Measurements from ENCODE around the gene KIF1A. TPM values are rescaled to one million over a fixed set of nuclear protein-coding genes. Genes with fewer than 3 reads are reported as not detected.

Gene KIF1A
- polyA plus RNA-seq, 1 donor from 2014 or later, result not detected

DNA sequence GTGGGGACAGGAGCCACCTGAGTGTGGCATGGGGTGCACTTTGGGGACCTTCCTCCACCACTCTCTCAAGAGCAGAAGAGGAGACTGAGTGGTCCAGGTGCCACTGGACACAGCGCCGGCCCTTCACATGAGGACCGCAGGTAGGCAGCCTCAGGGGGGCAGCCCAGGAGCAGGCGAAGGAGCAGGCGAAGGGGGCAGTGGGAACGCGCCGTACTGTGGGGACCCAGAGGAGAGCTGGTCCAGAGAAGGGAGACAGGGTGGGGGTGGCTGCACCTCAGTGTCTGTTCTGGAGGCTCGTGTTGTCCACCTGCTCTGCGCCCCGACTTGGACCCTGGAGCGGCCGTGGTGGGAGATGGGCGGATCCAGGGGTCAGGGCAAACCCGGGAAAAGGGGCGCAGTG is 73.3 kb downstream of the KIF1A start:
- no peaks in the 10 kb centered on the region for H3K4me1 Mint-ChIP-seq
- no peaks in the 10 kb centered on the region for H3K9me3 Mint-ChIP-seq
- H3K27me3 Mint-ChIP-seq, result peaks cover 1% of the 10 kb centered on the region
- H3K36me3 Mint-ChIP-seq, result peaks cover 2% of the 10 kb centered on the region
- no peak overlapping the region for H3K27ac Mint-ChIP-seq
- H3K4me3 Mint-ChIP-seq, result no peak overlapping the region

DNA sequence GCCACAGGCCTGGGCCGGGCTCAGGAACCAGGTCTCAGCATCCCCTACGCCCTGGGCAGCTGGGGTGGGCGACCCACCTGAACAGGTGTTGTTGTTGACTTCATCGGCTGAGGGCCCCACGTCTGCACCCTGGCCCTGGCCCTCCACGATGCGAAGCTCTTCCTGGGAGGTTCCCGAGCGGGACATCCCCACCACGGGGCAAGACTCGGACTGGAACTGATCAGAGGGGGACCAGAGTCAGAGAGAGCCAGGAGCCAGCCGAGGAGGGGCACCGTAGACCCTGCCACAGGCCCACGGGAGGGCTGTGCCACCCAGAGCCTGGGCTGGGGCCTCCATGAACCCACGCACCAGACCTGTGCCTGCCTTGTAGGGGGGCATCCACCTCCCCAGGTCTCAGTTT is 74.1 kb downstream of the KIF1A start:
- no peaks in the 10 kb centered on the region for H3K4me1 Mint-ChIP-seq
- H3K36me3 Mint-ChIP-seq, result peaks cover 2% of the 10 kb centered on the region
- no peak overlapping the region for H3K27ac Mint-ChIP-seq
- H3K9me3 Mint-ChIP-seq, result no peaks in the 10 kb centered on the region
- H3K27me3 Mint-ChIP-seq, result peaks cover 2% of the 10 kb centered on the region
- no peak overlapping the region for H3K4me3 Mint-ChIP-seq

DNA sequence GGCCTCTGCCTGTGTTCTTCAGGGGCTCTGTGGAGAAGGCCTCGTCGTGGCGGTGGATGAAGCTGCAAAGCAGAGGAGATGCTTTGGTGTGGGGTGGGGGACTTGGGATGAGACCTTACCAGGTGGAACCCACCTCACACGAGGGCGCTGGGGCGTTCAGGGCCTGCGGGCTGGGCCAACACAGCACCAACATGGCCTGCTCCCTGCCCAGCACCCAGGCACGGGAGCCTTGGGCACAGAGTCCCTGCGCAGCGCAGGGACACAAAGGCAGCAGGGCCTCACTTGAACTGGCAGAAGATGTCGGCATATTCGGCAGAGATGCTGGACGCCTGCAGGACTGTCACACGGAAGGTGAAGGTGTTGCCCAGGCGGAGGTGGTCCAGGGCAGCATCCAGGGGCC is 74.6 kb downstream of the KIF1A start:
- Mint-ChIP-seq H3K27me3 (peaks cover 2% of the 10 kb centered on the region), H3K4me3 (peak overlapping the region in 1 of 4 donors; percentile 54), H3K36me3 (peaks cover 2% of the 10 kb centered on the region), H3K4me1 (no peaks in the 10 kb centered on the region), H3K9me3 (no peaks in the 10 kb centered on the region), H3K27ac (no peak overlapping the region)

DNA sequence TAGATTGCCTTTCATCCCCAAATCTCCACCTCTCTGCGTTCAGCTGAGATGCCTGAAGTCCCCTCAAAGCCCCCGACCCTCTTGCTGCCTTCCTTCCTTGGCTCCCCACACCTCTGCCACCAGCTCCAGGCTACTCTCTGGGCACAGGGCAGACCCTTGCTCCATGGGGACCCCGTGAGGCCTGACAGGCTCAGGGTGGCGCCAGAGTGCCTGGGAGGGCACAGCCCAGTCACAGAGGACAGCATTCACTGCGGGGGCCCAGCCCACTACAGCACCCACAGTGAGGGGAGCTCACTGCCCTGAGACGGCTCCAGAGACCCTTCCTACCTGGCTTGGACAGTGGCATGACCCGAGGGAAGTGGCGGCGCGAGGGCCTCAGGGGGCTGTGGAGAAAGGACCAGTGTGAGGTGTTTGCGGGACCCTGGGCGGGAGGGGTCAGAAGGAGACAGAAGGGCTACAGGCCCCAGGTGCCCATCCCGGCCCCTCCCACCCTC is 77.4 kb downstream of the KIF1A start:
- H3K27me3 Mint-ChIP-seq, result peaks cover 2% of the 10 kb centered on the region
- H3K27ac Mint-ChIP-seq, result no peak overlapping the region
- H3K9me3 Mint-ChIP-seq, result no peaks in the 10 kb centered on the region
- H3K36me3 Mint-ChIP-seq, result peaks cover 2% of the 10 kb centered on the region
- H3K4me1 Mint-ChIP-seq, result no peaks in the 10 kb centered on the region
- H3K4me3 Mint-ChIP-seq, result no peak overlapping the region

DNA sequence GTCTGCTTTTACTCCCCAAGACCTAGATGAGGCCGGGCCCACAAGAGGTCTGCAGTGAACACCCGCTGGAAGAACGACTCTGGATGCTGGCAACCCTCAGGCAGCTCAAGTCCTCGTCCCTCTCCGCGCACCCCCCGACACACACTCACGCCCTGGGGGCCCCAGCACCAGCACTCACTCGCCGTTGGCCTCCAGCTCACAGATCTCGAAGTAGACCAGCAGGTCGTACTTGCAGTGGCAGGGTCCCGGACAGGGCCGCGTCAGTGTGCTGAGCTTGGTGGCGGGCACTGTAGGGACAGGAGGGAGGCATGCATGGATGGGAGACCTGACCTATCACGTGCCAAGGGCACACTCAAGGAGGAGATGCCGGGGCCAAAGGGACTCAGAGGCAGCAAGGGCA is 78.9 kb downstream of the KIF1A start:
- Mint-ChIP-seq H3K27ac (peak overlapping the region in 1 of 3 donors; percentile 62), H3K9me3 (no peaks in the 10 kb centered on the region), H3K36me3 (peaks cover 2% of the 10 kb centered on the region), H3K4me3 (no peak overlapping the region), H3K4me1 (peaks cover 0 to 1% (median 0%) of the 10 kb centered on the region in 3 donors), H3K27me3 (peaks cover 4% of the 10 kb centered on the region)

DNA sequence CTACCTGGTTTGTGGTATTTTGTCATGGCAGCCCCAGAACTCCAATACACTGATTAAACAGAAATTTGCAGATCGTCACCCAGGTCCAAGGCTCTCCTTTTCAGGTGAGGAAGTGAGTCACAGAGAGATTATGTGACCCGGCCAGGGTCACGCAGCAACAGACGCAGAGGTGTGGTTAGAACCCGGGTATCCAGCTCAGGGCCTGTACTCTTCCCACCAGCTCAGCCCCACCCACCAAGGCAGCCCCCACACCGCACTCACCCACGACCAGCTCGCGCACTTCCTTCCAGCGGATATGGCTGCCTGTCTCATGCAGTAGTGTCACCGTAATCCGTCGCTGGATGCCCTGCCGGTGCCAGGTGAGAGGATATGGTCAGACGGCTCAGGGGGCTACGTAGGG is 80.2 kb downstream of the KIF1A start:
- no peaks in the 10 kb centered on the region for H3K36me3 Mint-ChIP-seq
- H3K9me3 Mint-ChIP-seq, result no peaks in the 10 kb centered on the region
- H3K27me3 Mint-ChIP-seq, result peaks cover 4% of the 10 kb centered on the region
- H3K27ac Mint-ChIP-seq, result no peak overlapping the region
- H3K4me1 Mint-ChIP-seq, result peaks cover 0 to 1% (median 0%) of the 10 kb centered on the region in 3 donors
- H3K4me3 Mint-ChIP-seq, result no peak overlapping the region

DNA sequence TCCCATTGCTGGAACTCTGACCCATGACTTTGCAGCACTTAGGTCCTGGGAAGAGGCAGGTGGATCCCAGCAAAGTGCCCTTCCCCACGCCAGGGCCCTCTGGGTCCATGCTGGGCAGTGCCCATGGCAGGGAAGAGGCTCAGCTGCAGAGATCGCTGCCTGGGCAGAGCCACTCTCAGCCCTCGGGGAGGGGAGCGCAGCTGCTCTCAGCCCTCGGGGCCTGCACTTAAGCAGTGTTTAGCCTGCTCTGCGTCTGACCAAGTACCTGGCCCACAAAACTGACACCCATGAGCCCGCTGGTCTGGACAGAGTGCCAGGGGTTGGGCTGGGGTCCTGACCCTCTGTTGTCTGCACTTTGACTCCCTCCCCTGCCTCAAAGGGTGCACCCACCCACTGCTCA is 82.1 kb downstream of the KIF1A start:
- H3K4me1 Mint-ChIP-seq, result peaks cover 0 to 1% (median 0%) of the 10 kb centered on the region in 3 donors
- H3K27ac Mint-ChIP-seq, result no peak overlapping the region
- no peaks in the 10 kb centered on the region for H3K36me3 Mint-ChIP-seq
- H3K4me3 Mint-ChIP-seq, result no peak overlapping the region
- no peaks in the 10 kb centered on the region for H3K9me3 Mint-ChIP-seq
- peaks cover 4% of the 10 kb centered on the region for H3K27me3 Mint-ChIP-seq

DNA sequence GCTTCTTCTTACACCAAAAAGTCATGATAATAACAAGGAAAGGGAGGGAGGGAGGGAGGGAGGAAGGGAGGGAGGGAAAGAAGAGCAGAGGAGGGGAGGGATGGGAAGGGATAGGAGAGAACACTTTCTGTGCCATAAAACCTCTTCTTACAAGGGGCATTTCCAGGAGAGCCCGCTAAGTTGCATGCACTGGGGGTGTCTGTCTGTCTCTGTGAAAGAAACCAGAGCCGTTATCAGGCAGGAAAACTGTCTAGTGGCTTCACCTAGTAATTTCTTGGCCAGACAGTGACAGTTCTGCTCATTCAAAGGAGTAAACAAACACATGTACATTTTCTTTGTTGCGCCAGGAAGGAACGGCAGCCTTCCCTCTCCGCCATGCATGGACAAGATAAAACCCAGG is 82.5 kb downstream of the KIF1A start:
- no peaks in the 10 kb centered on the region for H3K36me3 Mint-ChIP-seq
- no peak overlapping the region for H3K4me3 Mint-ChIP-seq
- H3K27ac Mint-ChIP-seq, result no peak overlapping the region
- H3K27me3 Mint-ChIP-seq, result peaks cover 4% of the 10 kb centered on the region
- no peaks in the 10 kb centered on the region for H3K9me3 Mint-ChIP-seq
- H3K4me1 Mint-ChIP-seq, result peaks cover 0 to 1% (median 0%) of the 10 kb centered on the region in 3 donors

DNA sequence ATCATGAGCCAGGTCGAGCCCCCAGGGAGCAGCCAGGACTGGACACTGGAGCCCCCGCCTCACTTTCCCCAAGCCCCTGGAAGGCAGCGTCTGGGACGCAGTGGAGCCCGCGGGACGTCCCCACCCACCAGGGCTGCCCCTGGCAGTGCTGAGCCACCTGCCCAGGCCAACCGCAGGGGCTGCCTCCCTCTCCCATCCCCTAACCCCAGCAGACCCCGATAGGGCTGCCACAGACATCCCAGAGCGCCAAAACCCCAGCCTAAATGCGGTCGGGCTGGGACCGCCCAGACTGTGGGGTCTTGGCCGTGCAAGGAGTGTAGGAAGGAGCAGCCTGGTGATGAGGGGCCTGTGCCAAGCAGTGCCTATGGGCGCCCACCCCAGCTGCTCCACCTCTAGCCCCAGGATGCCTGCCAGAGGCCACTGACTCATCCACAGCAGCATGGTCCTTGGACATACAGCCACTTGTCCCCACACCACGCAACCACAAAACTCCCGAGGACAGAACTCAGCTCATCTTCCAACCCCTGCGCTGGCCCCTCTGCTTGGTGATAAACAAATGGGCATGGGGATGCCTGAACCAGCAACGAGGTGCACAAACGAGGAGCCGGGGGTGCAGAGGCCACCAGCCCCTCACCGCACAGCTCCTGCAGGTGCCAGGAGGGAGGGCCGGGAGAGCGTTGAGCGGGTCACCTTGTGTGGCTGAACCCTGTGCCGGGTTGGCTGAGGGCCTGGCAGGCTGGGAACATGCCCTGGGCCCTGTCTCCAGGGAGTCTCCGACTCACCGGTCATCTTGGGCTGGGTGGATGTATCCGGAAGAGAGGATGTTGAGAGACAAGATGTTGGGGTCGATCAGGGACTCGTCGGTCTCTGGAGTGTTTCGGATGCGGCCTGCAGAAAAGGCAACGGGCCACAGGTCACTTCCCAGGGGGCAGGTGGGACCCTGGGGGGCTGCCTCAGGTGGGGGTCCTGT is 83.5 kb downstream of the KIF1A start:
- Mint-ChIP-seq H3K4me3 (no peak overlapping the region), H3K27me3 (peaks cover 2% of the 10 kb centered on the region), H3K36me3 (no peaks in the 10 kb centered on the region), H3K4me1 (peaks cover 0 to 1% (median 0%) of the 10 kb centered on the region in 3 donors), H3K27ac (no peak overlapping the region), H3K9me3 (no peaks in the 10 kb centered on the region)

DNA sequence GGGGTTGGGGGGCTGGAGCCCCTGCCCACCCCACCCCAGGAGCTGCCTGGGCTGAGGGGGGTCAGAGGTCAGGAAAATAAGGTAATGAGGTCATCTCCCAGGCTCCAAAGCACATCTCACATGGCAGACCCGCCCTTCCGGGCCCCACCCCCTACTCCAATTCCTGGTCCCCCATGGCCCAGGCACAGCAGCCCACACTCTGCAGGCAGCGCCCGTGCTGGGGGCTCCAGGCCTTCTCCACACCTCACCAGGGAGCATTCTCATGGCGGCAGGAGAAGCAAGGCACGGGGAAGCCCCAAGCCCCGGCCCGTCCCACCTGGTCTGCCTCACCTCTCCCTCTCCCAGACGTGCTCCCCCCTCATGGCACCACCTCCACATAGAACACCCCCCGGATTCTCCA is 84.5 kb downstream of the KIF1A start:
- no peaks in the 10 kb centered on the region for H3K9me3 Mint-ChIP-seq

DNA sequence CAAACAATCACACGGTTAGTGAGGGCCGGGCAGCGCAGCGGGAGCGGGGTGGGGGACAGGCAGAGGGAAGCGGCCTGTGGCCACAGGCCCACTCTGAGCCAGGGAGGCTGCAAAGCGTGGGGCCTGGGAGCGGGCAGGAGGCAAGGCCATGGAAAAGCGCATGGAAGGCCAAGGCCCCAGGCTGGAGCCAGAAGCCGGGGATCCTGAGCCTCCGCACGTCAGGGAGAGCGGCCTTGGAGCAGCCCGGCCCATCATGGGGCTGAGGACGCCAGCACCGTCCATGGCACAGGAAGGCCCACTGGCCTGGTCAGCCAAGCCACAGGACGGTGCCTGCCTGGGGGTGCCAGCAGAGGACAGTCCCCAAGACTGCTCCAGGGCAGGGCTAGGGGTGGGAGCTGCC is 85.3 kb downstream of the KIF1A start:
- H3K27me3 Mint-ChIP-seq, result peaks cover 6% of the 10 kb centered on the region

More for the DNA sequence above, 84.5 kb downstream of the KIF1A start:
- no peak overlapping the region for H3K27ac Mint-ChIP-seq
- no peaks in the 10 kb centered on the region for H3K36me3 Mint-ChIP-seq
- peaks cover 4% of the 10 kb centered on the region for H3K27me3 Mint-ChIP-seq
- H3K4me3 Mint-ChIP-seq, result no peak overlapping the region
- peaks cover 0 to 1% (median 0%) of the 10 kb centered on the region in 3 donors for H3K4me1 Mint-ChIP-seq

DNA sequence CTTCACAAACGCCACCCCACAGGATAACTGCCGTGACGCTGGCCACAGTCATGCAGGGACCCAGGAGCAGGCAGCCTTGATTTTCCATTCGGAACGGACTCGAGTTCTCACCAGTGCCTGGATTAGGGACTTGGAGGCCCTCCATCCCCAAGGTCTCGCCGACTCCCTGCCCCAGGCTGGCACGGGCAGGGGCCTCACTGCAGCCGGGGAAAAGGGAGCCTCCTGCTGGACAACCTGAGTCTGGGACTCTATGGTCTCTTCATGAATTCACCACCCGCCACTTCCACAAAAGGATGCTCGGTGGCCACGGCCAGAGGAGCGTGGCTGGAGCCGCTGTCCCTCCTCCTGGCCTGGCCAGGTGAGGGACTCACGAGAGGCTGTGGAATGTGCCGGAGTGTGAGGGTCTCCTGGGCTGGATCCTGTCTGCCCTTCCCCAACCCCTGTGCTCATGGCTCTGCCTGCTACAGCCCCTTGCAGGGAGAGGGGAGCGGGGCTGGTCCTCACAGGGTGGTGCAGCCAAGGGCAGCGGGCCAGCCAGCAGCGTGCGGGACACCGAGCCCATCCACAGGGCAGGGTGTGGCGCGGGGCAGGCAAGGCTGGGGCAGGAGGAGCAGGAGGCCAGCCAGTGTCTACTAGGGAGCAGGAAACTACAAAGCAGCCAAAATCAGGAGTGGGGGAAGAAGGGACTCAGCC is 86.1 kb downstream of the KIF1A start:
- no peaks in the 10 kb centered on the region for H3K9me3 Mint-ChIP-seq
- no peak overlapping the region for H3K27ac Mint-ChIP-seq
- H3K4me1 Mint-ChIP-seq, result peaks cover 0 to 1% (median 0%) of the 10 kb centered on the region in 3 donors
- H3K27me3 Mint-ChIP-seq, result peaks cover 6% of the 10 kb centered on the region
- no peak overlapping the region for H3K4me3 Mint-ChIP-seq
- H3K36me3 Mint-ChIP-seq, result no peaks in the 10 kb centered on the region

More for the DNA sequence above, 85.3 kb downstream of the KIF1A start:
- Mint-ChIP-seq H3K9me3 (no peaks in the 10 kb centered on the region), H3K27ac (no peak overlapping the region), H3K4me3 (no peak overlapping the region), H3K36me3 (no peaks in the 10 kb centered on the region), H3K4me1 (peaks cover 0 to 1% (median 0%) of the 10 kb centered on the region in 3 donors)

DNA sequence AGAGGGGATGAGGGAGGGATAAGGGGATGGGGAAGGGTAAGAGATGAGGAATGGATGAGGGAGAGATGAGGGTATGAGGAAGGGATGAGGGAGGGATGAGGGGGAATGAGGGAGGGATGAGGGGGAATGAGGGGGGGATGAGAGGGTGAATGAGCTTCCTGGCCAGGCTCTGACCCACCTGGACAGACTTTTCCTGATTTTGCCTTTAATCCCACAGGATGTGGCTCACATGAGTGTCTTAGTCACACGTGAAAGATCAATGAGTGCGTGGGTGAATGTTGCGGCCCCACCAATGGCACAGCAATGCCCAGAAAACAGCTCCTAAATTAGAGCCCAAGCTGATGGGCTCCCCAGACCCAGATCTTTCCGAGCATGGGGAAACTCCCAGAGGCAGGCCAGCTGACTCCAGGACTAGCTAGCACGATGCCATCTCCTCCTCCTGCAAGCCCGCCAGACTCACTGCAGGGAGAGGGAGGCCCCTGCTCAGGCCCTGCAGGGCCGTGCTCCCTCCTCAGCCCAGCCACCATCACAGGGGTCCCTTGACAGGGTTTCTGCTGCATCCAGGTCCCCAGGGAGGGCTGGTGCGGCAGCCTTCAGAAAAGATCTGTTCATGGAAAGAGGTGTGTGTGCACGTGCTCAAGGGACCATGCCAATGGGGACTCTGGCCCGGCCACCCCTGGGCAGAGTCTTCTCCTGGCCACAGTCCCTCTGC is 87.0 kb downstream of the KIF1A start:
- Mint-ChIP-seq H3K27me3 (peaks cover 6% of the 10 kb centered on the region), H3K9me3 (no peaks in the 10 kb centered on the region), H3K4me3 (no peak overlapping the region), H3K36me3 (no peaks in the 10 kb centered on the region), H3K27ac (no peak overlapping the region), H3K4me1 (peaks cover 0 to 1% (median 0%) of the 10 kb centered on the region in 3 donors)

DNA sequence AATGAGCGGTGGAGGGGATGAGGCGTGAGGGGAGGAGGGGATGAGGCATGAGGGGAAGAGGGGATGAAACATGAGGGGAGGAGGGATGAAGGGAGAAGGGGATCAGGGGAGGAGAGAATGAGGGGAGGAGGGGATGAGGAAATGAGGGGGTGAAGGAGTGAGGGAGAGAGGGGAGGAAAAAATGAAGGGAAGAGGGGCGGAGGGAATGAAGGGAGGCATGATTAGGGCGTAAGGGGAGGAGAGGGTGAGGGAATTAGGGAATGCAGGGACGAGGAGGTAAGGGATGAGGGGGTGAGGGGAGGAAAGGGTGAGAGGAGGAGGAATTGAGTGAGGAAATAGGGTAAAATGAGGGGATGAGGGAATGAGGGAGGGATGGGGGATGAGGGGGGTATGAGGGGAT is 87.8 kb downstream of the KIF1A start:
- Mint-ChIP-seq H3K27me3 (peaks cover 5% of the 10 kb centered on the region), H3K9me3 (no peaks in the 10 kb centered on the region), H3K27ac (no peak overlapping the region), H3K36me3 (no peaks in the 10 kb centered on the region), H3K4me3 (no peak overlapping the region), H3K4me1 (peaks cover 0 to under 1% (median 0%) of the 10 kb centered on the region in 3 donors)

DNA sequence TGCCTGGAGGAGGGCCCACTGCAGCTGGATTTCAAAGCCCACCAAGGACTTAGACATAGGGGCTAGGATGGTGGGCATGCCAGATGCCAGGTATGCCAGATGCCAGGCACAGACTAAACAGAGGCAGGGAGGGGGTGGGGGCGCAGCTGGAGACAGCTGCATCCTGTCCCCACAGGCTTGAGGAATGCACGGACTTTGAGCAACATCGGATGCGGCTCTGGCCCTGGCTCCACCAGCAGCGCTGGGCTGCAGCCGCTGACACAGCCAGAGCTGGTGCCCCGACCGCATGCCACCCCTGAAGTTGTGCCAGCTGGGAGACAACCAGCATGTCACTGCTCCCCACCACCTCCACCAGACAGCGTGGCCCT is 88.9 kb downstream of the KIF1A start:
- Mint-ChIP-seq H3K27ac (no peak overlapping the region), H3K9me3 (no peaks in the 10 kb centered on the region), H3K27me3 (peaks cover 5% of the 10 kb centered on the region), H3K36me3 (no peaks in the 10 kb centered on the region), H3K4me1 (no peaks in the 10 kb centered on the region), H3K4me3 (no peak overlapping the region)
